ENCODE results near the gene CABYR. TPM values are rescaled to one million over a fixed set of nuclear protein-coding genes. Genes with fewer than 3 reads are reported as not detected.
A peak's percentile ranks its signal among the peaks of the same experiment; 100 is the strongest.

Gene CABYR
- total and polyA plus RNA-seq, 2 of the 13 experiments (the other 11 are each of a cell fraction or from before 2014, with no cell fraction given) = 0.71 to 0.88 TPM

GRCh38 chr18:24112874-24113615, 25.8 kb upstream of the CABYR start (continued):
- TF ChIP-seq, protein P1, sequence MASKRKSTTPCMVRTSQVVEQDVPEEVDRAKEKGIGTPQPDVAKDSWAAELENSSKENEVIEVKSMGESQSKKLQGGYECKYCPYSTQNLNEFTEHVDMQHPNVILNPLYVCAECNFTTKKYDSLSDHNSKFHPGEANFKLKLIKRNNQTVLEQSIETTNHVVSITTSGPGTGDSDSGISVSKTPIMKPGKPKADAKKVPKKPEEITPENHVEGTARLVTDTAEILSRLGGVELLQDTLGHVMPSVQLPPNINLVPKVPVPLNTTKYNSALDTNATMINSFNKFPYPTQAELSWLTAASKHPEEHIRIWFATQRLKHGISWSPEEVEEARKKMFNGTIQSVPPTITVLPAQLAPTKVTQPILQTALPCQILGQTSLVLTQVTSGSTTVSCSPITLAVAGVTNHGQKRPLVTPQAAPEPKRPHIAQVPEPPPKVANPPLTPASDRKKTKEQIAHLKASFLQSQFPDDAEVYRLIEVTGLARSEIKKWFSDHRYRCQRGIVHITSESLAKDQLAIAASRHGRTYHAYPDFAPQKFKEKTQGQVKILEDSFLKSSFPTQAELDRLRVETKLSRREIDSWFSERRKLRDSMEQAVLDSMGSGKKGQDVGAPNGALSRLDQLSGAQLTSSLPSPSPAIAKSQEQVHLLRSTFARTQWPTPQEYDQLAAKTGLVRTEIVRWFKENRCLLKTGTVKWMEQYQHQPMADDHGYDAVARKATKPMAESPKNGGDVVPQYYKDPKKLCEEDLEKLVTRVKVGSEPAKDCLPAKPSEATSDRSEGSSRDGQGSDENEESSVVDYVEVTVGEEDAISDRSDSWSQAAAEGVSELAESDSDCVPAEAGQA (IDR thresholded peaks at IDR 0.05; ENCODE audit: low read depth) = no peak
- TF ChIP-seq, protein P1 (CRISPR knock-in tag; IDR thresholded peaks at IDR 0.05; ENCODE audit: borderline replicate concordance) = no peak
- TF ChIP-seq NCOR1 (IDR thresholded peaks at IDR 0.05; ENCODE audit: borderline replicate concordance, low read length) = peak; percentile 65; the same call in 1 of the 2 replicates
- TF ChIP-seq ZNF788 (CRISPR knock-in tag; IDR thresholded peaks at IDR 0.05; ENCODE audit: borderline replicate concordance) = peak; percentile 80; the same call in 1 of the 2 replicates
- peak; percentile 87 for TF ChIP-seq ZMYM4 (CRISPR knock-in tag; IDR thresholded peaks at IDR 0.05)
- no peak for TF ChIP-seq ZNF878 (CRISPR knock-in tag; IDR thresholded peaks at IDR 0.05)
- no peak for TF ChIP-seq ZNF790 (CRISPR knock-in tag; IDR thresholded peaks at IDR 0.05; ENCODE audit: borderline replicate concordance)
- TF ChIP-seq RAD51 (IDR thresholded peaks at IDR 0.05; ENCODE audit: borderline replicate concordance) = no peak
- TF ChIP-seq CBX5 (CRISPR knock-in tag; IDR thresholded peaks at IDR 0.05; ENCODE audit: borderline replicate concordance) = no peak; the same call in 1 of the 2 replicates
- TF ChIP-seq ZNF564 (CRISPR knock-in tag; IDR thresholded peaks at IDR 0.05) = 0 out of 2 replicates have a peak, but pooled peaks have one; percentile 39
- TF ChIP-seq, protein P2, sequence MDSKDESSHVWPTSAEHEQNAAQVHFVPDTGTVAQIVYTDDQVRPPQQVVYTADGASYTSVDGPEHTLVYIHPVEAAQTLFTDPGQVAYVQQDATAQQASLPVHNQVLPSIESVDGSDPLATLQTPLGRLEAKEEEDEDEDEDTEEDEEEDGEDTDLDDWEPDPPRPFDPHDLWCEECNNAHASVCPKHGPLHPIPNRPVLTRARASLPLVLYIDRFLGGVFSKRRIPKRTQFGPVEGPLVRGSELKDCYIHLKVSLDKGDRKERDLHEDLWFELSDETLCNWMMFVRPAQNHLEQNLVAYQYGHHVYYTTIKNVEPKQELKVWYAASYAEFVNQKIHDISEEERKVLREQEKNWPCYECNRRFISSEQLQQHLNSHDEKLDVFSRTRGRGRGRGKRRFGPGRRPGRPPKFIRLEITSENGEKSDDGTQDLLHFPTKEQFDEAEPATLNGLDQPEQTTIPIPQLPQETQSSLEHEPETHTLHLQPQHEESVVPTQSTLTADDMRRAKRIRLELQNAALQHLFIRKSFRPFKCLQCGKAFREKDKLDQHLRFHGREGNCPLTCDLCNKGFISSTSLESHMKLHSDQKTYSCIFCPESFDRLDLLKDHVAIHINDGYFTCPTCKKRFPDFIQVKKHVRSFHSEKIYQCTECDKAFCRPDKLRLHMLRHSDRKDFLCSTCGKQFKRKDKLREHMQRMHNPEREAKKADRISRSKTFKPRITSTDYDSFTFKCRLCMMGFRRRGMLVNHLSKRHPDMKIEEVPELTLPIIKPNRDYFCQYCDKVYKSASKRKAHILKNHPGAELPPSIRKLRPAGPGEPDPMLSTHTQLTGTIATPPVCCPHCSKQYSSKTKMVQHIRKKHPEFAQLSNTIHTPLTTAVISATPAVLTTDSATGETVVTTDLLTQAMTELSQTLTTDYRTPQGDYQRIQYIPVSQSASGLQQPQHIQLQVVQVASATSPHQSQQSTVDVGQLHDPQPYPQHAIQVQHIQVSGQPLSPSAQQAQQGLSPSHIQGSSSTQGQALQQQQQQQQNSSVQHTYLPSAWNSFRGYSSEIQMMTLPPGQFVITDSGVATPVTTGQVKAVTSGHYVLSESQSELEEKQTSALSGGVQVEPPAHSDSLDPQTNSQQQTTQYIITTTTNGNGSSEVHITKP (CRISPR knock-in tag; IDR thresholded peaks at IDR 0.05; ENCODE audit: low read depth) = peak; percentile 96
- no peak for TF ChIP-seq ZNF333 (CRISPR knock-in tag; IDR thresholded peaks at IDR 0.05; ENCODE audit: borderline replicate concordance)
- peak; percentile 52; the same call in 1 of the 2 replicates for TF ChIP-seq ZNF607 (CRISPR knock-in tag; IDR thresholded peaks at IDR 0.05; ENCODE audit: borderline replicate concordance)
- peak; percentile 13; the same call in 1 of the 2 replicates for TF ChIP-seq SMC3 (IDR thresholded peaks at IDR 0.05; ENCODE audit: low read length)
- TF ChIP-seq, protein P3, sequence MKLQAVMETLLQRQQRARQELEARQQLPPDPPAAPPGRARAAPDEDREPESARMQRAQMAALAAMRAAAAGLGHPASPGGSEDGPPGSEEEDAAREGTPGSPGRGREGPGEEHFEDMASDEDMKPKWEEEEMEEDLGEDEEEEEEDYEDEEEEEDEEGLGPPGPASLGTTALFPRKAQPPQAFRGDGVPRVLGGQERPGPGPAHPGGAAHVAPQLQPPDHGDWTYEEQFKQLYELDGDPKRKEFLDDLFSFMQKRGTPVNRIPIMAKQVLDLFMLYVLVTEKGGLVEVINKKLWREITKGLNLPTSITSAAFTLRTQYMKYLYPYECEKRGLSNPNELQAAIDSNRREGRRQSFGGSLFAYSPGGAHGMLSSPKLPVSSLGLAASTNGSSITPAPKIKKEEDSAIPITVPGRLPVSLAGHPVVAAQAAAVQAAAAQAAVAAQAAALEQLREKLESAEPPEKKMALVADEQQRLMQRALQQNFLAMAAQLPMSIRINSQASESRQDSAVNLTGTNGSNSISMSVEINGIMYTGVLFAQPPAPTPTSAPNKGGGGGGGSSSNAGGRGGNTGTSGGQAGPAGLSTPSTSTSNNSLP (IDR thresholded peaks at IDR 0.05; ENCODE audit: low read depth, low read length) = peak; percentile 70
- no peak for TF ChIP-seq XBP1 (CRISPR knock-in tag; IDR thresholded peaks at IDR 0.05)

Measured in HepG2 (cell line).